ENCODE measurements around the gene HOXA3.

DNA sequence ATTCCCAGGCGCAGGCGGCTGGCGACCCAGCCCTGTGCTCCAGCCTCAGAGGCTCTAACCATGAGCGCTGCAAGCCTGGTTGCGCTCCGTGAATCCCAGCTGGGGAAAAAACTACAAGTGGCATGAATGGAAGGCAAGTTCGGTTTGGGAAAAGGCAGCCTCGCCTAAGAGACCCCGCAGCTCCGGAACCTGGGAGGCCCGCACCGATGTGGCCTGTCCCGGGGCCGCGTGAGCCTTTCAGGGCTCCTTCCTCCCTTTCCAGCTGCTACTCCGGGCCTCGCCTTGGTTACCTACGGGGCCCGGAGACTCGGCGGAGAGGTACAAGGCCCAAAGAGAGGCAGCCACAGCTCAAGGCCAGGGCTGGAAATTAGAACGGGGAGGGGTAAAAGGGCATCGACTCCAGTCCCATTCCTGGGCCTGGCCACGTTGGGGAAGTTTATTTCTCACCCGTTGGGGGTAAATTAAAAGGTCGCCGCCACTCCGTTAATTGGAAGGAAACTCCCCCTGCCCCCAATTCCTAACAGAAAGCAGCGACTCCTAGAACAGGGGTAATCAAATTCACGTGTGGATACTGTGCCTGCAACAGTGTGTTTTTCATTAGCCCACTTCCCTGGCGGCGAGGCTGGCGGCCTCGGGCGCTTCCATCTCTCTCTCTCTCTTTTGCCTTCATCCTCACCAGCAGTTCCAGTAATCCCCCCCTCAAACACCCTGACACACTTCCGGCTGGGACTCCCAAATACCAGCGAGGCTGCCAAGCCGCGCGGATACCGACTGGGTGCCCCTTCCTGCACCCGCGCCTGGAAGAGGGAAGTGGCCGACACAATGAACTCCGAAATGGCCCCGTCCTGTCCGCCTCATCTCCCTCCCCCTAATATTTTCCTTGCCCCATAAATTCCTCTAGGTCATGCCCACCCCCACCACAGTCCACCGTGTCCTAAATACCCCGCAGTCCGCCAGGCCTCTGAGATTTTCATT, 14.4 kb upstream of the HOXA3 start:
- TF ChIP-seq, protein P1, sequence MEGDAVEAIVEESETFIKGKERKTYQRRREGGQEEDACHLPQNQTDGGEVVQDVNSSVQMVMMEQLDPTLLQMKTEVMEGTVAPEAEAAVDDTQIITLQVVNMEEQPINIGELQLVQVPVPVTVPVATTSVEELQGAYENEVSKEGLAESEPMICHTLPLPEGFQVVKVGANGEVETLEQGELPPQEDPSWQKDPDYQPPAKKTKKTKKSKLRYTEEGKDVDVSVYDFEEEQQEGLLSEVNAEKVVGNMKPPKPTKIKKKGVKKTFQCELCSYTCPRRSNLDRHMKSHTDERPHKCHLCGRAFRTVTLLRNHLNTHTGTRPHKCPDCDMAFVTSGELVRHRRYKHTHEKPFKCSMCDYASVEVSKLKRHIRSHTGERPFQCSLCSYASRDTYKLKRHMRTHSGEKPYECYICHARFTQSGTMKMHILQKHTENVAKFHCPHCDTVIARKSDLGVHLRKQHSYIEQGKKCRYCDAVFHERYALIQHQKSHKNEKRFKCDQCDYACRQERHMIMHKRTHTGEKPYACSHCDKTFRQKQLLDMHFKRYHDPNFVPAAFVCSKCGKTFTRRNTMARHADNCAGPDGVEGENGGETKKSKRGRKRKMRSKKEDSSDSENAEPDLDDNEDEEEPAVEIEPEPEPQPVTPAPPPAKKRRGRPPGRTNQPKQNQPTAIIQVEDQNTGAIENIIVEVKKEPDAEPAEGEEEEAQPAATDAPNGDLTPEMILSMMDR (conservative IDR thresholded peaks at IDR 0.05 in 1 of 2, IDR thresholded peaks at IDR 0.05 in 1 of 2; ENCODE audit: low read depth in 1 of 2, low read length in 2 of 2), result no peak
- no peak for TF ChIP-seq EZH2 (IDR thresholded peaks at IDR 0.05; ENCODE audit: low read length, missing control alignments)

All from fibroblast of lung (primary cell).